HG02623 (cell line): Measurements from ENCODE around the gene CBS.
"Not testable (repeated sequence)": the region's sequence is repeated elsewhere in the genome, so short reads cannot be mapped to it uniquely, and the experiment has no call there.

Experiments used
- ATAC-seq: cut with Tn5 transposase; IDR thresholded peaks from one replicate; pipeline ENCODE4 v1.9.1; 2021; ENCODE audit warnings: moderate library complexity; ENCODE audit not compliant: unreplicated experiment

Gene CBS

GRCh38 chr21:43027846-43028731 is 47.5 kb downstream of the CBS start:
- ATAC-seq: no peak

GRCh38 chr21:43025636-43026180 is 49.9 kb downstream of the CBS start:
- ATAC-seq: no peak

GRCh38 chr21:43024439-43025136 is 51.0 kb downstream of the CBS start:
- ATAC-seq: no peak

GRCh38 chr21:43023175-43023574 is 52.5 kb downstream of the CBS start:
- no peak for ATAC-seq

- no peak for ATAC-seq
These were observed 53.7 kb downstream of the CBS start for GRCh38 chr21:43021756-43022600.

GRCh38 chr21:43021191-43021590 is 54.4 kb downstream of the CBS start:
- no peak for ATAC-seq

GRCh38 chr21:43020771-43021170 is 54.9 kb downstream of the CBS start:
- ATAC-seq: no peak

- ATAC-seq: no peak
These were observed 55.5 kb downstream of the CBS start for GRCh38 chr21:43020177-43020576.

GRCh38 chr21:43018519-43018918 is 57.1 kb downstream of the CBS start:
- no peak for ATAC-seq

GRCh38 chr21:43016728-43017127 is 58.9 kb downstream of the CBS start:
- ATAC-seq: no peak

- no peak for ATAC-seq
These were observed 59.6 kb downstream of the CBS start for GRCh38 chr21:43015906-43016540.

- ATAC-seq: no peak
These were observed 63.0 kb downstream of the CBS start for GRCh38 chr21:43012596-43012995.

GRCh38 chr21:43006874-43007208 is 68.8 kb downstream of the CBS start:
- ATAC-seq: no peak

GRCh38 chr21:43006051-43006873 is 69.4 kb downstream of the CBS start:
- ATAC-seq: not testable (repeated sequence)

- no peak for ATAC-seq
These were observed 70.0 kb downstream of the CBS start for GRCh38 chr21:43005635-43006034.

GRCh38 chr21:43004926-43005325 is 70.7 kb downstream of the CBS start:
- no peak for ATAC-seq
